HG03442 (cell line): ENCODE results near the gene ADGRG6.

Experiments
- ATAC-seq: cut with Tn5 transposase; IDR thresholded peaks from one replicate; pipeline ENCODE4 v1.9.1; 2021; ENCODE audit warnings: mild to moderate bottlenecking, moderate library complexity; ENCODE audit not compliant: unreplicated experiment

ADGRG6 gene

DNA sequence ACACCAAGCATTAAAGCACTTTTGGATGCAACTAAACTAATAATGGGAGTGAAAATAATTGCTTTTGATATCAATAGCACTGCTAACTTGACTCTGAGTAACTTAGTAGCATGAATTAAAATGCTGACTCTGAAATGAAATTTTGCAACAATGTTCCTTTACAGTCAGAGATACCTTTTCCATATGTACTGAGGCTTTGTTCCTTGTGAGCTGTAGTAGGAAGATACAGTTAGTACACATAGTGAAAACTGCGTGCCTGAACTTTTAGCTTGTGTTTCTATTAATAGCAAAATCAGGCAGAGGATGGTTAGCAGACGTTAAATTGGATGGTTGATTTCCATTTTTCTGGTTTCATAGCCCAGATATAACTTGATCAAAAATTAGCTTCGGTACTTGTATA, 18.6 kb downstream of the ADGRG6 start:
- no peak for ATAC-seq

DNA sequence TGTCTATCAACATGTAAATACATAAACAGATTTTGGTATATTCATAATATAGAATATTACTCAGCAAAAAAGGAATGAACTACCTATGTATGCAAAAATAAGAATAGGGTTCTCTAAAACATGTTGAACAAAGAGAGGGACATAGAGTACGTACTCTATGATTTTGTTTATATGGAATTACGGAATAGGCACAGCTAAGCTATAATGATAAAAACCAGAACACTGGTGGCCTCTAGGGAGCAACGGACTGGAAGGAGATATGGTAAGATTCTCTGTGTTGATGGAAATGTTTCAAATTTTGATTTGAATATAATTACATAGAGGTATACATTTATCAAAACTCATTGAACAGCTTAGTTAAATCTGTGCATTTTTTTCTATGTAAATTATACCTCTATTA, 19.6 kb downstream of the ADGRG6 start:
- no peak for ATAC-seq

DNA sequence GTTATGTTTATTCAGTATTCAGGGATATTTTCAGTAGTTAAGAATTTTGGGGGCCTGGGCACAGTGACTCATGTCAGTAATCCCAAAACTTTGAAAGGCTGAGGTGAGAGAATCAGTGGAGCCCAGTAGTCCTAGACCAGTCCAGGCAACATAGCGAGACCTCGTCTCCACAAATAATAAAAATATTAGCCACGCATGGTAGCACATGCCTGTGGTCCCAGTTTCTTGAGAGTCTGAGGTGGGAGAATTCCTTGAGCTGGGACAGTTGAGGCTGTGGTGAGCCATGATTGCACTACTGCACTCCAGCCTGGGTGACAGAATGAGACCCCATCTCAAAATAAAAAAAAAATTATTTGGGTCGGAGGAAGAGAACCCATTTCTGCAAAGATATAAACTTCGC, 20.3 kb downstream of the ADGRG6 start:
- no peak for ATAC-seq

DNA sequence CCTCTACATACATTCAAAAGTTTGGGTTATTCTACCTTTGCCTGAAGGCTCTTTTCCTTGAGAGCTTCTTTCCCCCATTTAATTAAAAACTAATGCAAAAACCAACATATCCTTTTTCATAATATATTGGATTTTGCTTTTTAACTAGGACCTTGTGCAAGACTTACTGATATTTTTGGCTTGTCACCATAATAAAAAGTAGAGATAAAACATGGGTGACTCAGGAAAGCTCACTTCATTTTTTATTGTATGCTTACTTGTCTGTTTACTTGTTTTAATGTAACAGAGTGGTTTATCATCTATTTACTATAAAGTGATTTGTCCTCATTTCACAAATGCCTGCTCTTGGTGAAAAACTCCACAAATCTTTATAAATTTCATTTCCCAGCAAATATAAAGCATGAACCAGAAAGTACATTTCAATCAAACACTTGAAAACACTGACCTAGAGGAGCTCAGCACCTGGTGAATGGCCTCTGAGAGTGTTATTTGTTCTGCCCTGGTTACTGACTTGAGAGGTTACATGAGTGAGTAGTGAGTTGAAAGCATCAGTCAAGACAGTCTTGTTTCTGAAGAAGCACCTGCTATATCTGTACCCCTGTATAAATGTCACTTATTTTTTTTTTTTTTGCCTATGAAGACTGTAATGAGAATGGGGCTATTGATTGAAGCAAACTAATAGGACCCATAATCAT, 20.8 kb downstream of the ADGRG6 start:
- ATAC-seq = no peak

DNA sequence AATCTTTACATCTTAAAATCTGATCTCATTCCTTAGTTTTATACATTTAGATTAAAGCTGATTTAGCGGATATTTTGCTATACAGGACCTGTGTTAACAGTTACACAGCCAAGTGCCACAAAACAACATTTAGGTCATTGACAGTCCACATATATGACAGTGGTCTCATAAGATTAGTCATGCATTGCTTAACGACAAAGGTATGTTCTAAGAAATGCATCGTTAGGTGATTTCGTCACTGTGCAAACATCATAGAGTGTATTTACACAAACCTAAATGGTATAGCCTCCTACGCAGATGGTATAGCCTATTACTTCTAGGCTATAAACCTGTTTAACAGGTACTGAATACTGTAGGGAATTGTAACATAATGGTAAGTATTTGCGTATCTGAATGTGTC, 21.6 kb downstream of the ADGRG6 start:
- no peak for ATAC-seq

GRCh38 chr6:142324111-142324510, 22.3 kb downstream of the ADGRG6 start:
- ATAC-seq = no peak

GRCh38 chr6:142325111-142325510, 23.3 kb downstream of the ADGRG6 start:
- no peak for ATAC-seq

DNA sequence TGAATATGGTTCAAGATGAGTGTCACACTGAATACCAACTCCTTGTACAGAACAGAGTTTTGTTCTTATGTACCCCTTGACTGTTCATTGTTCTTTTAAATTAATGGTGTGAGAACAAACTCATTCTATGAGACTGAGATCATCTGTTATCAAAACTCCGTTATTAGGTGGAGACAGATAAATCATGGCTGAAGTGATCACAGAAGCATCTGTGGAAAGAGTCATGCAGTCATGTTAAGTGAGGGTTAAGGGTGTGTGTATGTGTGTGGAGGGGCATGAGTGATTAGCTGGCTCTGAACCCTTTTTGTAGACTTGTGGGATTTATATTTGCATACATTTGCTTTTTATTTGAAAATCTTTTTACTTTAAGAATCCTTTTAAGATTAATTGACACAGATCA, 24.7 kb downstream of the ADGRG6 start:
- no peak for ATAC-seq

DNA sequence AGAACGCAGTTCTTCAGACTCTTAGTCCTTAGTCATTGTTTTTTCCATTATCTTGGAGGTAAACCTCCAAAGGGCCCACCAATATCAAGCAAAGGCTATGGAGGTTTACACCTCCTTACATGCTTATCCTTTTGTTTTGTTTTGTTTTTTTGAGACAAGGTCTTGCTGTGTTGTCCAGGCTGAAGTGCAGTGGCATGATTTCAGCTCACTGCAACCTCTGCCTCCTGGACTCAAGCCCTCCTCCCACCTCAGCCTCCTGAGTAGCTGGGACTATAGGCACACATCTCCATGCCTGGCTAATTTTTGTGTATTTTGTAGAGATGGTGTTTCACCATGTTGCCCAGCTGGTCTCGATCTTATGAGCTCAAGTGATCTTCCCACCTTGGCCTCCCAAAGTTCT, 26.3 kb downstream of the ADGRG6 start:
- ATAC-seq = no peak

DNA sequence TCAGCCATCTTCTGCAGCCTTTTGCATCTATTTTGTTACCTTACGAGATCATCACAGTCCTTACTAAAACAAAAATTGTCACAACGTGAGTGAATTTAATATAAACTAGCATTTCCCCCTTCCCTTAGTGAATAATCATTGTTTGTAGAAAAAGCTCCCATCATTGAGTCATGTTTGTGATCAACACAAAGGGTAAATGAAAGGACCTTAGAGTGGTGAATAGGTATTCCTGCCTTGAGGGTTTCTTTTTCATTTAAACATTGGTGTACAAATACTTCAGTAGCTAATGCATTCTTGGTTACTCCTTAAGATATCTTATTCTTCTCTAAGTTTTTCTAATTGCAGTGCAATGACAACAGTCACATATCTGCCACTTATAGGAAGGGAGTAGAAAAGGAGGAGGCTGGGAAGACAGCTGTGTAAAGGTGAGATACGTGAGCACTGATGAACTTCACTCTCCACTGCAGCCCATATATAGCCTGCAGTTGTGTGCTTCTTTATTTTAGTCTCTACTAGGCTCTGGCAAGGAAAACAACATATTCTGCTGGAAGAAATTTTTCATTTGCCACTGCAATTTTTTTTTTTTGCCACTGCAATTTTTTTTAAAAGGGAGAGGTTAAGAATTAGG, 27.8 kb downstream of the ADGRG6 start:
- no peak for ATAC-seq

DNA sequence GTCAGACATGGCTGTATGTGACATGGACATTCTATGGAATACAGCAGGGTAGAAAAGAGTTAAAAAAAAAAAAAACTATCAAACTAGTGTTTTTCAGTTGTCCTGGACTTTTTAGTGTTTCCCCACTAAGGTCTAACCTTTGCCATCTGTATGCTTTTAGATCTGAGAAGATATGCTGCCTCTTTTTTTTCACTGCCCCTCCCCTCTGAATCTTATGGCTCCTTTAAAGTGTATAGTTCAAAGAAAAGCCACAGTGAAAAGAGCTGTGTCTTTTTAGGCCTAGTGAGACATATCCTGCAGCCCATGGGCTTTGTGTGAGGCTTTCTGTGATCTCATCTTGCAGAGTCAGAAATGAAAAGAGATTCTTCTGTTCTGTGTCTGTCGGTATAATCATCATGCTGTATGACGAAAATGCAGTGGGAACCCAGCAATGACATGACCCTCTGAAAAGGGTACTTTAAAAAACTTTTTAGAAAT, 29.3 kb downstream of the ADGRG6 start:
- ATAC-seq = no peak

DNA sequence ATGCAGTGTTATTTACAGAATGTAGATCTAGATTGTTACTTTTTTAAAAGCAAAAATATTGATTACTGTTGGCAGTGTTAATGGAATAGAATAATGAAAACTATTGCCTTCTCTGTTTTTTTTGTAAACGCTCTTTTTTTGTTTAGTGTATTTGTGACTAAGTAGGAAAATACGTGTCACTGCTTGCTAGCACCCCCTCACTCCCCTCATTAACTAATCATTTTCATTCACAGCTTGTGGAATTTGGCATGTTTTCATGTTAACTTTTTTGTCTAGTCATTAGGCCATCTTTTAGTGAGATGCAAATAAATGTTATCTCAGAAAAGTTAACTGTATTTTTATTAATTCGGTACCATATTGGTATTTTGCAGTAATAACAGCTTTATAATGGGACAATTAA, 29.8 kb downstream of the ADGRG6 start:
- ATAC-seq = no peak

DNA sequence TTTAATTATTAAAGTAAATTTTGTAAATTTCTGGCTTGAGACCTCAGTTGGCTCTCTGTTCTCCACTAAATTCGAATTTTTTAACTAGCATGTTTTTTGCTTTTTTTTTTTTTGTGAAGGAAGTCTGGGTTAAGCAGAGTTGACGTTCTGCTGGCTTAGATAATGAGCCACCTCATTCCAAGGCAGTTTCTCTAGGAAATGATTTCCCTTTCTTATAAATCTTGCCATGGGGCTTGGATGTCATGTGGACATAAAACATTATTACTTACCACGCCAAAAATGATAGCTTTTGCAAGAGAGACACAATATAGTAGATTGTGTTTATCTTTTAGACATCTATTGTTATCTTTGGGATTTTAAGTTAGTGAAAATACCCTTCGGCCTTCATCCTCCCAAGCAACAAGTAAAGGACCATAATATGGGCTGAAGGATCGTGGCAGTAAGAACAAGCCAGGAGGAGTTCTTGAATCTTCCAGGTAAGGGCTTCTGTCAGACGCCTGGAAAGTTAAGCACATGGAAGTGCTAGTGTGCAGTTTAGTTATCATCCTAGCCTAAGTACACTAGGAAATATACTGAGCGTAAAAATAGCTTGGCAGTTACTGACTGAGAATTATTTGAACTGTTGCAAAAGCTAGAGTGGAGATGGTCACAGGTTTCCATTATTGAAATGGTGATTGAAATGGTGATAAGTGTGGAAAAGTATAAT, 30.7 kb downstream of the ADGRG6 start:
- no peak for ATAC-seq

DNA sequence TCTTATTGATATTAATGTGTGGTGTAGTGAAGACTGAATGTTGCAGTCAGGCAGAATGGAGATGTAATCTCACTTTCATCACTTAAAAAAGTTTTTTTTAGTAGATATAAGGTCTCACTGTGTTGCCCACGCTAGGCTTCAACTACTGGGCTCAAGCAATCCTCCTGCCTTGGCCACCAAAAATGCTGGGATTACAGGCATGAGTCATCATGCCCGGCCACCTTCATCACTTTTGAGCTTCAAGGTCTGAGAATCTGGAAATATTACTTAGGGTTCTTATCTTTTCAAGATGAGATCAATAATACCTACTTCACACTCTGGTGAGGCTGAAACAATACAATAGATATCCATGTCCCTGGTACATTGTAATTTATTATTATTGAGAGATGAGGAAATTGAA, 31.6 kb downstream of the ADGRG6 start:
- no peak for ATAC-seq

- no peak for ATAC-seq
Observed at GRCh38 chr6:142334294-142334693, 32.5 kb downstream of the ADGRG6 start.

DNA sequence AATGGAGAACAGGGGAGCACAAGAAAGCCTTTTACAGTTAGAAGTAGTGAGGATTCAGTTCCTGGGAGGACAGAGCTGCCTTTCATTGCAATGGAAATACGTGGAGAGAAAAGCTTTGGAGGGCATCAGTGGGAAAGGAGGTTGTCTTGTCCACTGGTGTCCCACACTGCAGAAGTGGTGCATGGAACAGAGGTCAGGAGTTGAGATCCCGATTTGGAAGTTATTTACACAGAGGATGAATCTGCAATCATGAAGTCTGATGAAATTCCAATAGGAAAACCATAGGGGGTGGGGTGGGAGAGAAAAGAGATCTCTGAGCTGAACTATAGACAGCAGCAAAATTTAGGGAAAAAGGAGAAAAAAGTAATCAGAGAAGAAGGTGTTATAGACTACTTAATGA, 33.6 kb downstream of the ADGRG6 start:
- no peak for ATAC-seq

GRCh38 chr6:142336183-142336582, 34.4 kb downstream of the ADGRG6 start:
- ATAC-seq = no peak

- no peak for ATAC-seq
Observed at GRCh38 chr6:142336787-142337186, 35.0 kb downstream of the ADGRG6 start.

DNA sequence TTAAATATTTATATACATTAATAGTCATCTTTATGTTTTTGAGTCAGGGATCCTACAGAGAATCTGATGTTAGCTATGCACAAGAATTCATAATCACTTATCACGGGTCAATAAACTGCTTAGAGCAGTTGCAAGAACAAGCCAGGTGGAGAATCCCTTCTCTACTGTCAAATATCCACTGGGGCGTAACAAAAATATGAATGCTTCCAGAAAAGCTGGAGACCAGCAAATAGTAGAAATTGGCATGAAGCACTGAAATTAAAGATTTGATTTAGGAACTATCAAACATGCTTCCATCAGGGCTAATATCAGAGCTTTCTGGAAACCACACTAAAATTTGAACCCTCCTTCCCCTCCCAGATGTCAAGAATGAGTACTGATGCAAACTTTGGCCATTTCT, 37.3 kb downstream of the ADGRG6 start:
- ATAC-seq = no peak

- no peak for ATAC-seq
Observed at GRCh38 chr6:142339968-142340658, 38.3 kb downstream of the ADGRG6 start.

- ATAC-seq = no peak
Observed at GRCh38 chr6:142341855-142342330, 40.1 kb downstream of the ADGRG6 start.
